Pons (tissue), 1 donor: ENCODE results near the gene KCND3.
"Not testable (repeated sequence)": the region's sequence is repeated elsewhere in the genome, so short reads cannot be mapped to it uniquely, and the experiment has no call there.

Experiments
- DNase-seq: peaks from one replicate; pipeline ENCODE4 v3.0.0-alpha.2; 2016; ENCODE audit warnings: low spot score

The KCND3 gene

DNA sequence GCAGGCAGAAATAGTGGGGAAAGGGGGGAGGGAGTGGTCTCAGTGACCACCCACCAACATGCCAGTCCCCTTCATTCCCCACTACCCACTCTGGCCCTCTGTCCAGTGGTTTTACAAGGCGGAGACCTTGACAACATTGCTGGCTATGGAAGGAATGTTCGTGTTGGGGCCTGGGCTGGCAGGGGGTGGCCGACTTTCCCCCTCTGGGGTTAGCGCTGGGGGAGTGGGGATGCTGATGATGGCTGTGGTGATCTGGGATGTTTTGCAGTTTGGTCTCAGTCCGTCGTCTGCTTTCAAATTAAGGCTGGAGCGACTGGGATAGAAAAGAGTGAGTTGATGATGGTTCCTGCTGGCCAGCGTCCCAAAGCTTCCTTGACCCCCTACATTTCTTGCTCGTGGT is 213.5 kb downstream of the KCND3 start:
- no peak for DNase-seq

DNA sequence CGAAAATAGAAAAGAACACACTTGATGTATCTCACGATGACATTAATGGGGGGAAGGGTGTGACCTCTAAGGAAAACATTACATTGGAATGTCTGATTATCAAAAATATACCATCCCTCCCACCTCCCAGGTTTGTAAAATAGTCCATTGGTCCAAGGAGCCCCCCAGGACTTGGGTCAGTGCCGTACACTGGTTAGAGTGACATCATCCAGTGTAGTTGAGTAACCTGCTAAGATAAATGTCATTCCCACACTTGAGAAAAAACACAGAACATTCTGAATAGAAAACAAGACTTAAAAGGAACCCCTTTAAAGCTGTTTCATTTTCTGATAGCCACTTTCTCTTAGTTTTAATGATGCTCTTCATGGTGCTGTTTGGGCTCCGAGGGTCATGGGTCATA is 218.6 kb downstream of the KCND3 start:
- DNase-seq, result no peak

DNA sequence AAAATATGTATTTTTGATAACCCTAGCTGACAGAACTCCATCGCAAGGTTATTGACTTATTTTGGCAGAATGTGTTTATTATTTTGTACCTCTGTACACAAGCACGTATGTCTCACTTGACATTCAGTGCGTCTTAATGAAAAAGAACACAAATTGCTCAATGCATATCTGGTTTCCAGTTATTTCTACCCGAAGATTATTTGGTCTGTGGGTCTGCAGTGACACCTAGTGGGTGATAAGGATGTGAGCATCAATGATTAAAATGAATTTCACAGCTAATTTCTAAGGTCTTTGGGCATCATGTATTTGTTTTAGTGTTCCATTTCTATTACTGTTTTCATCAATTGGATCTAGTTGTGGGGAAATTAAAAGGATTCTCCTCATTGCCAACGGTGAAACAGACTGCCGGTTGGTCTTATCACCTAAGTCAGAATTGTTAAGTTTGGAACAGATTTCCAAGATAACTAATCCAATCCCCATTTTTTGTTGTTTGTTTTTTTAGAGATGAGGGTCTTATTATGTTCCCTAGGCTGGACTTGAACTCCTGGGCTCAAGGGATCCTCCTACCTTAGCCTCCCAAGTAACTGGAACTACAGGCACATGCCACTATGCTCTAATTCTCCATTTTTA is 219.8 kb downstream of the KCND3 start:
- DNase-seq, result peak; percentile 78

DNA sequence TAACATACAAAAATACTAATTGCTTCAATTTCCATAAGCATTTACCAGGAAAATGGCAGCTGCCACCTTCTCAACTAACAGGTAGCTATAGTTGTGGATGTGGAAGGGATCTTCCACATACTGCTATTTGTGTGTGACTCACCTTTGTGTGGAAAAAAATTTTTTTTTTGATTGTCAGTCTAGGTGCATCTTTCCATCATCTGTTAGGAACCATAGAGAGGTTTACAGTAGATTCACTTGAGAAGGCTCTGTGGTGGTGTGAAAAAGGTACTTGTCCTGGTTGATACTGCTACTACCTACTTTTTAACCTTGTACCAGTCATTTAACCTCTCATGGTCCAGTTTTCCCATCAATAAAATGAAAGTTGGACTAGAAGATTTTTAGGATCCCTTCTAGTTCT is 220.8 kb downstream of the KCND3 start:
- DNase-seq, result no peak

DNA sequence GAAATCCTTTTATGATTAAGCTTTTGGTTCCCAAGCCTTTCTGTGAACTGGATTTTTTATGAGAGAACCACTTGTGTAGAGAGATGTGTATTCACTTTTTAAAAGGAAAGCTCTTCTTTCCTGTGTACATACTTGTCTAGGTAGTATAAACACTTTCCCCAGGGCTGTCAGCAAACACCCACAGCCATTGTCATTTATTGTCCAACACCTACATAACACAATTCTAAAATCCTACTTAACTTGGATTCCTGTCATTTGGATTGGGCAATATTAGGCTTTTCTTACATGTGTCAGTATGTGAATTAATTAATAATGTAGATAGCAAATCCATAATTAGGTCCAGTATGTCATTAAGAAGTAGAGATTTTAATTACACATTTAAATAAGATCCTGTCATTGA is 221.4 kb downstream of the KCND3 start:
- no peak for DNase-seq

DNA sequence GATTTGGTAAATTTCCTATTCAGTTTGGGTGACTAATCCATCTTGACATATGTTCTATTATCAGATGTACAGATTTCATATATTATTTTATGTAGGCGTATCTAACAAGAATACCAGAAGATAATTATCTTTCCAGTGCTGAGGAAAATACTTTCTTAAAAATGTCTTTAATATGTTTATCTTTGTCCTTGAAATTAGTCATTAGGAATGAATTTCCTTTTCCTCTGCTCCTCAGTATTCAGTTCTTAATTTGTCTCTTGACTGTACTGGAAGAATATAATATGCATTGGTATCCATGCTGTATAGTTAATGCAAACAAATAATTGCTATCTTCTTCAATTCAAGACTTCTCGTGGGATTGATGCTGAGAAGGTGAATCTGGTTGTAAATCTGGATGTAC is 227.1 kb downstream of the KCND3 start:
- DNase-seq, result no peak

DNA sequence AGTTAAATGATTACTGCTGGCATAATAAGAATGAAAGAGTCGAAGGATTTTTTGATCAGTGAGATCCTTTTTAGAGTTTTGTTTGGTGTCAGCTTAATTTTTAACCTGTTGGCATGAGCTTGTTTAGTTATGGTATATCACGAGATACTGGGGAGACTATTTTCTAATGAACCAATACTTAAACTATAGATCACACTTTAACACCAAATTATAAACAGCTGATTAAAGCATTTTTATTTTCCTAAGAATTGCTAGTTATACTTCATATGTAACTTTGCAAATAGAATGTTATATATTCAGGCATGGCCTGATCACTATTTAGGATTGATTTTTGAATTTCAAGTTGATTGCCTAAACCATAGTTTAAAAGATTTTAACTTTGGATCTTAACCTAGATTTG is 227.8 kb downstream of the KCND3 start:
- DNase-seq, result no peak

DNA sequence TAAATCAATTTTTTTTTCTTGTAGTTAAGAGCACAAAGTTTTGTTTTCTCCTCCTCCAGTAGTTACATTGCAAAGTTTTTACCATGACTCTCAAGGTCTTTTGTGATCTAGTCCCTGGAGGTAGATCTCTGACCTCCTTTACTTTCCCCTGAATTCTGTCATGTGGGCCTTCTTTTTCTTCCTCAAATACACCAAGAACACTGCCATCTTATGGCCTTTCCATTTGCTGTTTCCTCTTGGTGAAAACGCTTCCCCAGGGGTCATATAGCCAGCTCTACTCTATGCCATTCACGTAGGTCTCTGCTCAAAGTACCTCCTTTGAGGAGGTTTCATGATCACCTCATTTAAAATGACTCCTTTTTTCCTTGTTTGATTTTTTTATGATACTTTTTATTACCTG is 231.1 kb downstream of the KCND3 start:
- DNase-seq, result no peak

DNA sequence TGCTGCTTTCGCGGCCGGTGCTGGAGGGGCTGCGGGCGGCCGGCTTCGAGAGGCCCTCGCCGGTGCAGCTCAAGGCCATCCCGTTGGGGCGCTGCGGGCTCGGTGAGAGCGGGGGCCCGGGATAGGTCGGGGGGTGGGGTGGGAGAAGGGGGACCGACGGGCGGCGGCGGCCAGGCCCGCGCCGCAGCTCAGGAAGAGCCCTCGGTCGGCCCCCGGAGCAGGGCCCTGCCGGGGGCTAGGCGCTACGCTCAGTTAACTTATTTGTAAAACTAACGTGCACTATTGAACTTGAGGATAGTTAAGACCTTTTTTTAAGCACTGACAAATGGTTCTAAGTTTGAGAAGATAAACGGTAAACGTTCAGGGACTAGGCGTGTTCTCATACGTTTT is 233.3 kb downstream of the KCND3 start:
- DNase-seq, result no peak

DNA sequence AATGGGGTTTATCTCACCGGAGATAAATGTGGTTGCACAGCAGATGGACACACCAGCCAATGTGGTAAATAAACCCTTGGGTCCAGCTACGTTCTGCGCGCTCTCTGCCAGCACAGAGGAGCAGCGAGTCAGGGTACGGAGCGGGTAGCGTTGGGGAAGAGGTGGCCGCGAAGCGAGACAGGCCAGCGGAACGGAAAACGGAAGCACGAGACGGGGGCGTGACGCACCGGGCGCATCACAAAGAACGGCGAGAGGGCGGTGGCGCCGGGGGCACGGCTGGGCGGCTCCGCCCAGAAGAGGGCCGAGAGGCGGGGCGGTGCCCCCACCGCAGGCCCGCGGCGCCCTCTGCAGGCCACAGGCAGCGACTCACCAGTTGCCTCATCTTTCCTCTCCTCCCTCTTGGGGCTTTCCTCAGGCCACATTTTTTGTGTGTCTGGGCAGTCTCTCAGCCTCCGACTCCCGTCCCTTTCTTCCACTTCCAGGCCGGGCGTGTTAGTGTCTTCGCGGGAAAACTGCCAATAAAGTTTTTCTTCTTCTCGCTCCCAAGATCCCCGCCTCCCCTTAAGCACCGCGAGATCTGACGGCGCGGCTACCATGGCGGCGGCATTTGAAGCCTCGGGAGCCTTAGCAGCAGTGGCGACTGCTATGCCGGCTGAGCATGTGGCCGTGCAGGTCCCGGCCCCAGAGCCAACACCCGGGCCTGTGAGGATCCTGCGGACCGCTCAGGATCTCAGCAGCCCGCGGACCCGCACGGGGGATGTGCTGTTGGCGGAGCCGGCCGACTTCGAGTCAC is 233.9 kb downstream of the KCND3 start, which contains the start of gene DDX20:
TSS of gene DDX20 (plus strand) at position 571 of the 793 bp plus-strand sequence. CDS start at position 595, 24 bp downstream.
- DNase-seq, result peak; percentile 92

DNA sequence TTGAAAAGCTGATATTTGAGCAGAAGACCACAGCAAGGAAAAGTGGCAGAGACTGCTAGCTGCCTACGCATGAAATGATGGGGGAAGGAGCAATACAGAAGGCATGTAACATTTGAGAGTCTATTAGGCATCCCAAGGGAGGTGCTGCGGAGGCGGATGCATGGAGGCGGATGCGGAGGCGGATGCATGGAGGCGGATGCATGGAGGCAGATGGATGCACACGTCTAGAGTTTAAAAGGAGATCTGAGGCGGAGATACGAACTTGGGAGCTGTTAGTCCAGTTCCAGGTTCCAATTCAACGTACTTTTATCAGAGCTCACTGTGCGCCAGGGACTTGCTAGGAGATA is 234.5 kb downstream of the KCND3 start:
- DNase-seq, result no peak

DNA sequence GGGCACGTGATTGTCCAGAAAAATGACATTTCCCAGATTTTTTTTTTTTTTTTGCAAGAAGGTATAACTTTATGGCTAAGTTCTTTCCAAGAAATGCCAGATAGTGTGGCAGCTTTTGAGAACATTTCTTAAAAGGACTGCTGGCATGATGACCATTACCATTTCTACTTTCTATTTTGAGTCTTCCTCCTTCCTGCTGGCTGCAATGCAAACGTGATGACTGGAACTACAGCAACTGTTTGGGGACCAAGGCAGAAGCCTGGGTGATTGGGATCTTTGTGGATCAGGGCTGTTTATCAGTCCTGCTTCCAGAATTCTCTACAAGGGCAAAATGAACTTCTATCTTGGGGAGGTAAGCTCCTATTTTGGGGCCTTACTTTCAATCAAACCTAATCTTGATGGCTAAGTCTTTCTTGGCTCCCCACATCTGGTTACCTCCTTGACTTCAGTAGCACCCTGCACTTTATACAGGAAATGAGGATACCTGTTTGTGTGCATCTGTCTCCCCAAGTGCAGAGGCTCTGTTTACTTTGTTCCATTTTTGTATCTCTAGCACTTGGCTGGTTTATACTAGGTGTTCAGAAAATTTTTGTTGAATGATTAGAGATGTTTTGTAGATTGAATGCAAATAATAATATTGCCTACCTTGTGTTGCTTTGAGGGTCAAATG is 237.4 kb downstream of the KCND3 start:
- DNase-seq, result peak; percentile 41

DNA sequence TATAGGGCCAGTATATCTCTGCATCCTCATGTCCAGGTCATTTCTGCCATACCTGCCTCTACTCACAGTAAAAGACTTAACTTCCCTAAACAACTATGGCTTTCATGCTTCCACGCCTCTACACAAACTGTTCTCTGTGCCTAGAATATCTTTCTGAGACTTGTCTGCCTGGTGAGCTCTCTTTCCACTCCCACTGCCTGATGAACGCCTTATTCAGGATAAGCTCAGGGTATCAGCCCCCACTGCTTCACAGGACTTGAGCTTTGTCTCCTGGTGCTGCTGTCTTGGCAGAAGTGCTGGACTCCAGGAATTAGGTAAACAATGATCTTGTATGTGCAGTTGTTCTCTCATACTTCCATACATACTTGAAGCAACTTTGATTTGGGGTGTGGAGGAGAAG is 238.6 kb downstream of the KCND3 start:
- no peak for DNase-seq

DNA sequence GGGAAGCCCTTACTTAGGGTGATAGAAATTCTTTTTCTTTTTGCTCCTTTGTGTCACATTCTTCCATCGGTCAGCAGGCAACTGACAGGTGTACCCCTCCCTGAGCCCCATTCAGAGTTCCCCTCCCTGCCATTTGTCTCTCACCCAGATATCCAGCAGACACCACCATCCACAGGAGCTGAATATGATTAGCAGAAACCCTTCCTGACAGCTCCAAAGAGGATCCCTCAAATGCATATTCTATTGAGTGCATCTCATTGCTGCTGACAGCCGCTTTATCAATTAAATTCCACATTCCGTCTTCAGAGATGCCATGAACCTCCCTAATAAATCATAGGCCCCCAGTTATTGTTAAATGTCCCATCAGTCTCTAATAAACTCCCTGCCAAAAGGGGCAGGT is 239.8 kb downstream of the KCND3 start:
- no peak for DNase-seq

DNA sequence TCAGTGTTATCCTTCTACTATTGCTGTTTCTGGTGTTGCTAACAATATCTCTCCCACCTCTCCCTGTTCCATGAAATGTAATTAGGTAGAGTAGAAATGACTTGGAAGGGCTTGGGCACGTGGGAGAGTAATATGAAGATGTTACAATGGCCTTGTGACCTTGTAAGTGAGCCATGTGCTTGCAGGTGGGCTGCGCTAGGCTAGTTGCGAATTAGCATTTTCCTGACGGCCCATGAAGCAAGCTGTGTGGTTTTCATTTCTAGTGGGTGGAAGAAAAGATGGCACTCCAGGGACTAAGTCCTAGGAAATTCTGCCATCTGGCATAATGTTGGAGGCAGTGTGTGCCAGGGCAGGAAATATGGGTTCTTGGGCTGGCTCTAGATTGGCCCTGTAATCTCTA is 241.5 kb downstream of the KCND3 start:
- DNase-seq, result no peak

DNA sequence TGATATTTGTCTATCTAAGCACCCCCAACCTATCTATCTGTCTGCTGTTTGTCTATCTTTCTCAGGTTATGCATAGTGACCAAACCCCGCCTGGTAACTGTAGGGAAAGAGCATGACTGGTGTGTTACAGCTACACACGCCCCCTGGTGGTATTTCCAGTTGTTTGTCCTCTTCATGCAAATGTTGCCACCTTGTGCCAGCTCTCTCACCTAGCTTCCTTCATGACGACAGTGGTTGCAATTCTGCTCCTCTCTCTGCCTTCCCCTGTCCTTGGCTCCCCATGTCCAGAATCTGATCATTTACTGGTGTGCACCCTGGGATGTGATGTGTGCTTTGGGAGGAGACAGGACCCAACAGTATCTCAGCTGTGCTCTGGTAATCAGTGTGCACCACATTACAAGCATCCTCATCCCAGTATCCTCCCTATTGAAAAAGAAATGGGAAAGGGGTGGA is 242.2 kb downstream of the KCND3 start:
- peak; percentile 28 for DNase-seq

DNA sequence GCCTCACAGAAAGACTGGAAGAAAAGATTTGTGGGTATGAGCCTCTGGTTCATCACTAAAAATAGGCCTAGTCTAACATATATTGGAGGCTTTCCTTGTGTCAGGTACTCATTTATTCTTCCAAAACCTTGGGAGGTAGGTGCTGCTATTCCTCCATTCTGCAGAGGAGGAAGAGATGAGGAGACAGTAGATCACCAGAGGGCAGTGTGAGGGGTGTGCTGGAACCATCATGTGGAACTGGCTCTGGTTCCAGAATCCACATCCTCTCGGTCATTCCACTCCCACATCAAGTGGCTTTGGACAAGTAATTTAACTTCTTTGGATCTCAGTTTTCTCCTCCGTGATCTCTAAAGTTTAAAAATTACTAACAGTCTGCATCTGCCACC is 242.9 kb downstream of the KCND3 start:
- no peak for DNase-seq

DNA sequence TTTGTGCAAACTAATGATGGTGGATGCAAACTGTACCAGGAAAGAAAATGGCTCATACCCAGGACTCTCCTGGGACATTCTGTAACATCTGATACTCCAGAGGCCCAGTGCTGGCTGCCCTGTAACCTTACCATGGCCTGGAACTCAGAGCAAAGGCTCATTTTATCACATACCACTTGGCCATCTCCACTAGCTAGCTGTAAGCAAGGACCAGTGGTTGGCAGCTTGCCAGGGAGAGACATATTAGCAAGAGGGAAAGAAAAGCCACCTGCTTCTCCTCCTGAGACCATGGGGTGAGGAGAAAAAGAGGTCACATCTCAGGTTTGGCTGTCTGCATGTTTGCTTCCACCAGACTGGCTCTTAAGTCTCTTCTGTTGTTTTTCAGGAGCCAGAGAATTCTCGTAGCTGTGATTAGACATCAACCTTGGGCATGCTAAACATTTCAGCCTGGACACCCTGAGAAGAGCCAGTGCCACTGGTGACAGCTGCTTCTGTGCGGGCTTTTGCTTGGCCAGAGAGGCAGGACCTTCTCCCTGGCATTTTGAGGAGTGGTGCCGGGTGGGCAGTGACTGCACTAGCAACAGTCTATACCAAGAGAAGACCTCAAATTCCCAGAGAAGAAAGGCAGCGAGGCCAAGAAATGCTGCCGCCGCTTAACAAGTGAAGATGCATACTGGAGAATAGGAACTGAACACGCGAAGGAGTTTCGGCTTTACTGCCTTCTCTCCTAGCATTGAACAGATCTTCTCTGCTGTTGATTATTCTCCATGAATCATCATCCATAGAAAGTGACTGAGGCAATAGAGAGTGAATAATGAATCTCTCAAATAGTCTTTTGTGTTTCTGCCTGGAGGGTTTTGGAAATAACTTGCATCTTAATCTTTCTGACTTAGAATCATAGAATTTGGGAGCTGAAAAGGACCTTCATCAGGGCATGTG is 243.5 kb downstream of the KCND3 start:
- DNase-seq, result no peak

DNA sequence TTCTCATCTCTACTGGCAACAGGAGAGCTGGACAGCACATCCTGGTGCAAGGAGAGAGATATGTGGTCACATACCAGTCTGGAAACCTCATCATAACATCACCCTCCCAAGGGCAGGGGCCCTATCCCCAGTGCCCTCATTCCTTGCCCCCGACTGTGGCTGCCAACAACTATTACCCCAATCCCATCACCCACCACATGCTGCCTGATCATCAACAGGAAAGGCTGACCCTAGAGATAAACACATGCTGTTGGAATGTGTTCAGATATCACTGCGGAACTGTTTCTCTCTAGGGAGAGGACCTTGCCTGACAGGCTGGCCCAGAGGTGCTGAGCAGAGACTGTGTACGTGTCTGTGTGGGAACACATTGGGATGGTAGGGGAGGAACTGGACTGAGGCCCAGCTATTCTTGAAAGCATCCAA is 245.8 kb downstream of the KCND3 start:
- DNase-seq, result no peak

DNA sequence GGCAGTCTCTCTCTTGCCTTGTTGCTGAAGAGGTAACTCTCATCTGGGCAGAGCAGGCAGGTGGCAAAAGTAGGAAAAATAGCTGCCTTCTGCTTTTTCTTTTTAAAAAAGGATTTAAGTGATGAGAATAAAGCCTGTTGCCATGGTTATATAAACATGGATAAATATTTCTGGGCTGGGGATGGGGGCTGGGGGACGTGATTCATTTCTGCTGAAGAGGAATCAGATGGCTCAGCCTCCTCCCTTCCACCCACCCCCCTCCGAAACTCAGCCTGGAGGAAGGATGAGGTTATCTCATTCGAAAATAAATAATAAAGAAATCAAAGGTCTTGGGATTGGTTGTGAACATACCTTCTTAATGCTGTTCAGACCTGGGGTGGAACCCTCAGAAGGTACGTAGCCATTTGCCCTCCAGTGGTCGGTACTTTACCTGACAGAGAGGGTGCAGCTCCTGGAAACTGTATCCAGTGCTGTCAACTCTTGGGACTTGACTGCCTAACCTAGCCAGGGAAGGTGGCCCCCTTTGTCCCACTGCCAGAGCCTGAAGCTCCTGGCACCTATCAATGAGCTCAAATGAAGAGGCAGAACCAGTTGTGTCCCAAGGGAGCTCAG is 246.4 kb downstream of the KCND3 start:
- DNase-seq, result no peak

DNA sequence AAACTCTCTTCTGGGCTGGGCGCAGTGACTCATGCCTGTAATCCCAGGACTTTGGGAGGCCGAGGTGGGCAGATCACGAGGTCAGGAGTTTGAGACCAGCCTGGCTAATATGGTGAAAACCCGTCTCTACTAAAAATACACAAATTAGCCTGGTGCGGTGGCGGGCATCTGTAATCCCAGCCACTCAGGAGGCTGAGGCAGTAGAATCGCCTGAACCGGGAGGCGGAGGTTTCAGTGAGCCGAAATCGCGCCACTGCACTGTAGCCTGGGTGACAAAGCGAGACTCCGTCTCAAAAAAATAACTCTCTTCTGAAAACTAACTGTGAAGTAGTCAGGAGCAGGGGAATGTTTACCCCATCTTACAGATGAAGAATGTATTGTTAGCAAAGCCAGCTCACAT is 247.2 kb downstream of the KCND3 start:
- DNase-seq, result not testable (repeated sequence)
